Epithelial cell of proximal tubule (primary cell): Measurements from ENCODE around the gene GPR152. TPM values are rescaled to one million over a fixed set of nuclear protein-coding genes. Genes with fewer than 3 reads are reported as not detected.

Source experiments
- DNase-seq: peaks from one replicate; pipeline ENCODE4 v3.0.0-alpha.2; 2011; ENCODE audit warnings: low read depth
- H3K4me3 ChIP-seq: 2 replicates; pipeline ENCODE4 v1.5.1; 2011; ENCODE audit warnings: low read depth, mild to moderate bottlenecking, low read length
- CTCF ChIP-seq: conservative IDR thresholded peaks from 2 replicates; pipeline ENCODE4 v1.5.1; 2012; ENCODE audit warnings: low read depth, mild to moderate bottlenecking, low read length
- total RNA-seq: library from RNA; depleted of rRNA; stranded (reverse); fragments of >200 nt; gene quantifications from 2 replicates; pipeline ENCODE4 v1.2.3, GENCODE V29; 2015

The GPR152 gene
- total RNA-seq, 1 donor from 2014 or later = not detected

GRCh38 chr11:67423466-67423865 lies 29.1 kb downstream of the GPR152 start:
- TF ChIP-seq CTCF = no peak

GRCh38 chr11:67422891-67423290 lies 29.6 kb downstream of the GPR152 start:
- H3K4me3 ChIP-seq = no peak overlapping the region
- no peak for DNase-seq
- TF ChIP-seq CTCF = no peak

More at GRCh38 chr11:67423466-67423865, 29.1 kb downstream of the GPR152 start:
- no peak overlapping the region for H3K4me3 ChIP-seq
- DNase-seq = no peak

DNA sequence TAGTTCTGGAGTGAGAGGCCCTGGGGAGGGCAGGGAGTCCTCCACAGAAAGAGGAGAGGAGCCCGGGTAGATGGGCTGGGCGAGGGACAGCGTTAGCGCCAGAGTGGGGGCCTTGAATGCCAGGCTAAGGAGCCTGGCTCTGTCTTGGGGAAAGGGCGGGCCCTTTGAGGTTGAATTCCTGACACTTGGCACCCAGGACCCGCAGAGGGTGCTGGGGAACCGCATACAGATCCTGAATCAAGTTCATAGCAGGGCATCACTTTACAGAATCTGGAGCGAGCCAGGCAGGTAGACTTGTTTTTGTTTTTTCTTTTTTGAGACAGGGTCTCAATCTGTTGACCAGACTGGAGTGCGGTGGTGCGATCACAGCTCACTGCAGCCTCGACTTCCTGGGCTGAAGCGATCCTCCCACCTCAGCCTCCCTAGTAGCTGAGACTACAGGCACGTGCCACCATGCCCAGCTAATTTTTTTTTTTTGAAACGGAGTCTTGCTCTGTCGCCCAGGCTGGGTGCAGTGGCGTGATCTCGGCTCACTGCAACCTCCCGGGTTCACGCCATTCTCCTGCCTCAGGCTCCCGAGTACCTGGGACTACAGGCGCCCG lies 31.0 kb downstream of the GPR152 start:
- DNase-seq = no peak
- peak overlapping the region; percentile 34 for H3K4me3 ChIP-seq
- no peak for TF ChIP-seq CTCF

- H3K4me3 ChIP-seq = peak overlapping the region; percentile 46
- TF ChIP-seq CTCF = no peak
- no peak for DNase-seq
Observed at GRCh38 chr11:67420646-67421429, 31.7 kb downstream of the GPR152 start.

GRCh38 chr11:67420147-67420645 lies 32.3 kb downstream of the GPR152 start:
- no peak for DNase-seq
- TF ChIP-seq CTCF = no peak
- peak overlapping the region; percentile 46 for H3K4me3 ChIP-seq

DNA sequence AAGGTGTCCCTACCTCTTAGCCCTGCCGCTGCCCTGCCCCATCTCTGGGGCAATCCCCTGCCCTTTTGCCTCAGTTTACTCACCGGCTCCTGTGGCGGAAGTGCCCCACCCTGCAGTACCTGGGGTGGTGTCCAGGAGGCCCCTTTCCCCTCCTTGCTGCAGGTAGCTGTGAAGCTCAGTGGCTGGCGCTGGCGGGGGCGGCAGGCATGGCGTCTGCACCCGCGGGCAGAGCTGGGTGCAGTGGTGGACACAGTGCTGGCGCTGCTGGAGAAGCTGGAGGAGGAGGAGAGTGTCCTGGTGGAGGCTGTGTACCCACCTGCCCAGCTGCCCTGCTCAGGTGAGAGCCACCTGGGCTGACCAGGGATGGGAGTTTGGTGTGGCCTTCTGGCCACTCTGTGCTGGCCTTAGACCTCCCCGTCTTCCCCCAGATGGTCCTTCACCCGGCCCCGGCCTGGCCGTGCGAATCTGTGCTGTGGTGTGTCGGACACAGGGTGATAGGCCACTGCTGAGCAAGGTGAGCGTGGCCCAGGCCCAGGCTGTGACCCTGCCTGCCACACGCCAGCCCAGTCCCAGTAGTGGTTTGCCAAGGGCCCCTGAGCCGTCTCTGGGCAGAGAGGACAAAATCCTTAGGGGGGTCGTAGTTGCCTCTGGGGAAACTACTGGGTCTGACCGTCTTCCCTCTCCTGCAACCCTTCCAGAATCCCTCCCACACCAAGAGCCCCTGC lies 33.0 kb downstream of the GPR152 start:
- no peak for DNase-seq
- TF ChIP-seq CTCF = no peak
- no peak overlapping the region for H3K4me3 ChIP-seq
